Measurements from ENCODE around the gene KCNJ15. TPM values are rescaled to one million over a fixed set of nuclear protein-coding genes. Genes with fewer than 3 reads are reported as not detected.

The KCNJ15 gene
- total and polyA plus RNA-seq, 10 of the 15 experiments (the other 5 are each of a cell fraction or from before 2014, with no cell fraction given), result 0.05 to 2.7 (median 0.33) TPM; not detected in 6

- TF ChIP-seq TAF1 (IDR thresholded peaks at IDR 0.05; ENCODE audit: borderline replicate concordance, low read depth, low read length) (no peak), EZH2 (IDR thresholded peaks at IDR 0.05; ENCODE audit: borderline replicate concordance, control insufficient read depth, low read depth, low read length) (no peak), BHLHE40 (IDR thresholded peaks at IDR 0.05; ENCODE audit: borderline replicate concordance in 1 of 2, low read depth in 2 of 2, low read length in 1 of 2) (no peak)
Measured at GRCh38 chr21:38346286-38346685, 89.5 kb downstream of the KCNJ15 start (continued).

GRCh38 chr21:38349111-38349746 is 92.4 kb downstream of the KCNJ15 start:
- H3K79me2 ChIP-seq (ENCODE audit: control insufficient read depth, insufficient read depth, low read length), result no peaks in the 10 kb centered on the region
- H3K9me3 ChIP-seq (replicated peaks; ENCODE audit: control insufficient read depth, insufficient read depth, low read length), result no peaks in the 10 kb centered on the region; the same call in 2 of the 3 replicates
- H3K27ac ChIP-seq (ENCODE audit: control insufficient read depth, insufficient read depth), result no peak overlapping the region
- in situ Hi-C loops (cut with MboI), result no loop called here
- TF ChIP-seq MTA3 (IDR thresholded peaks at IDR 0.05; ENCODE audit: borderline replicate concordance, low read length) (no peak), ELK1 (IDR thresholded peaks at IDR 0.05; ENCODE audit: low read depth, low read length) (no peak), MEF2A (IDR thresholded peaks at IDR 0.05; ENCODE audit: insufficient read depth, low read depth, low read length) (no peak), PBX3 (IDR thresholded peaks at IDR 0.05; ENCODE audit: insufficient replicate concordance, low read depth, low read length) (no peak), E2F4 (IDR thresholded peaks at IDR 0.05; ENCODE audit: low read depth, low read length) (no peak), SMARCA5 (IDR thresholded peaks at IDR 0.05) (no peak), ZBTB4 (CRISPR knock-in tag; IDR thresholded peaks at IDR 0.05) (no peak)
- no peaks in the 10 kb centered on the region for H4K20me1 ChIP-seq (ENCODE audit: control insufficient read depth, insufficient read depth)
- no peak overlapping the region for H3K4me3 ChIP-seq
- no peaks in the 10 kb centered on the region for H3K36me3 ChIP-seq (ENCODE audit: control insufficient read depth in 2 of 2, insufficient read depth in 2 of 2, low read length in 1 of 2)
- ATAC-seq (no peak), FAIRE-seq (no peak), DNase-seq (ENCODE audit: low read depth, low spot score) (no peak)
- ChIA-PET RAD21 (ENCODE audit: unreplicated experiment) (no interaction called here), POLR2A (no interaction called here), SMC1A (ENCODE audit: uncharacterized antibody, unreplicated experiment) (interaction anchor here (0.7 to 4.9 kb wide), 2 partner anchors 127 to 189 kb away, joined by 3 to 48 read pairs; no protein-coding TSS in a partner anchor), CTCF (interaction anchor here (3.8 to 9.1 kb wide), 3 partner anchors 15 to 180 kb away, joined by 27 to 195 read pairs (median 164); no protein-coding TSS in a partner anchor)
- H3K27me3 ChIP-seq (replicated peaks in 1 of 2; ENCODE audit: control insufficient read depth in 2 of 2, insufficient read depth in 2 of 2, low read length in 1 of 2), result no peaks in the 10 kb centered on the region; a peak in 1 of 4 replicates
- H3K9ac ChIP-seq (ENCODE audit: control insufficient read depth, insufficient read depth, low read length), result no peak overlapping the region
- BruUV-seq (replicated peaks), result no TSS peak
- intact Hi-C loops (cut with micrococcal nuclease; ENCODE audit: unreplicated experiment), result no loop called here
- no peak overlapping the region for H2AFZ ChIP-seq (ENCODE audit: control insufficient read depth, low read depth, low read length)
- H3K4me2 ChIP-seq (ENCODE audit: control insufficient read depth, insufficient read depth), result no peak overlapping the region
- H3K4me1 ChIP-seq (ENCODE audit: control insufficient read depth, insufficient read depth, low read length), result no peaks in the 10 kb centered on the region; the same call in 1 of the 2 replicates
- WGBS (ENCODE audit: insufficient coverage, insufficient replicate concordance, low lambda C conversion rate, missing lambda C conversion rate), result 40% methylated on average over 10 of the region's 10 CpGs

Data from GM12878 (cell line).